Fibroblast of the aortic adventitia (primary cell): ENCODE results near the gene CBLN3. TPM values are rescaled to one million over a fixed set of nuclear protein-coding genes. Genes with fewer than 3 reads are reported as not detected.

ENCODE experiments used
- DNase-seq: peaks from one replicate; pipeline ENCODE4 v3.0.0-alpha.2; 2010; ENCODE audit warnings: low read depth
- H3K4me3 ChIP-seq: 2 replicates; pipeline ENCODE4 v1.5.1; 2011; ENCODE audit warnings: low read depth, mild to moderate bottlenecking, control low read depth, low read length, moderate library complexity
- CTCF ChIP-seq: IDR thresholded peaks from 2 replicates; pipeline ENCODE4 v1.5.1; 2011; ENCODE audit warnings: mild to moderate bottlenecking, low read length, control low read depth, inconsistent platforms; ENCODE audit not compliant: insufficient read depth
- total RNA-seq: library from RNA; depleted of rRNA; stranded (reverse); fragments of >200 nt; gene quantifications from 2 replicates; pipeline ENCODE4 v1.2.3, GENCODE V29; 2012; ENCODE audit warnings: low replicate concordance

CBLN3 gene
- total RNA-seq, 1 donor: 6.2 TPM

GRCh38 chr14:24408764-24409163, 20.7 kb downstream of the CBLN3 start:
- TF ChIP-seq CTCF: no peak
- H3K4me3 ChIP-seq: no peak overlapping the region
- peak; percentile 51 for DNase-seq

- no peak for DNase-seq
- no peak for TF ChIP-seq CTCF
Observed at GRCh38 chr14:24407608-24408325, 21.7 kb downstream of the CBLN3 start.

GRCh38 chr14:24406416-24406815, 23.1 kb downstream of the CBLN3 start:
- H3K4me3 ChIP-seq: no peak overlapping the region
- no peak for TF ChIP-seq CTCF
- DNase-seq: no peak

More at GRCh38 chr14:24407608-24408325, 21.7 kb downstream of the CBLN3 start:
- no peak overlapping the region for H3K4me3 ChIP-seq

- DNase-seq: no peak
- H3K4me3 ChIP-seq: no peak overlapping the region
- no peak for TF ChIP-seq CTCF
Observed at GRCh38 chr14:24404814-24405213, 24.7 kb downstream of the CBLN3 start.

GRCh38 chr14:24403294-24403998, 26.0 kb downstream of the CBLN3 start:
- H3K4me3 ChIP-seq: peak overlapping the region; percentile 1
- peak; percentile 54 for DNase-seq
- no peak for TF ChIP-seq CTCF

GRCh38 chr14:24401810-24402702, 27.4 kb downstream of the CBLN3 start:
- peak overlapping the region; percentile 25 for H3K4me3 ChIP-seq
- no peak for DNase-seq
- no peak for TF ChIP-seq CTCF
